ENCODE measurements around the gene CADM2.

The CADM2 gene

GRCh38 chr3:85360742-85361387 lies 402.1 kb downstream of the CADM2 start:
- H3K4me3 ChIP-seq (ENCODE audit: control insufficient read depth, low read depth, low read length), result no peak overlapping the region
- no peak for TF ChIP-seq CTCF (IDR thresholded peaks at IDR 0.05; ENCODE audit: control insufficient read depth, insufficient read depth, low read depth, low read length, missing control alignments)
- DNase-seq (ENCODE audit: low read depth), result no peak

GRCh38 chr3:85364296-85364909 lies 405.6 kb downstream of the CADM2 start:
- no peak for DNase-seq (ENCODE audit: low read depth)
- H3K4me3 ChIP-seq (ENCODE audit: control insufficient read depth, low read depth, low read length), result no peak overlapping the region
- no peak for TF ChIP-seq CTCF (IDR thresholded peaks at IDR 0.05; ENCODE audit: control insufficient read depth, insufficient read depth, low read depth, low read length, missing control alignments)

- DNase-seq (ENCODE audit: low read depth), result no peak
- no peak for TF ChIP-seq CTCF (IDR thresholded peaks at IDR 0.05; ENCODE audit: control insufficient read depth, insufficient read depth, low read depth, low read length, missing control alignments)
- no peak overlapping the region for H3K4me3 ChIP-seq (ENCODE audit: control insufficient read depth, low read depth, low read length)
Observed at GRCh38 chr3:85370341-85370740, 411.6 kb downstream of the CADM2 start.

GRCh38 chr3:85376131-85376530 lies 417.3 kb downstream of the CADM2 start:
- TF ChIP-seq CTCF (IDR thresholded peaks at IDR 0.05; ENCODE audit: control insufficient read depth, insufficient read depth, low read depth, low read length, missing control alignments), result no peak

GRCh38 chr3:85377115-85377514 lies 418.3 kb downstream of the CADM2 start:
- no peak overlapping the region for H3K4me3 ChIP-seq (ENCODE audit: control insufficient read depth, low read depth, low read length)
- no peak for DNase-seq (ENCODE audit: low read depth)
- TF ChIP-seq CTCF (IDR thresholded peaks at IDR 0.05; ENCODE audit: control insufficient read depth, insufficient read depth, low read depth, low read length, missing control alignments), result no peak

More at GRCh38 chr3:85376131-85376530, 417.3 kb downstream of the CADM2 start:
- DNase-seq (ENCODE audit: low read depth), result no peak
- no peak overlapping the region for H3K4me3 ChIP-seq (ENCODE audit: control insufficient read depth, low read depth, low read length)

GRCh38 chr3:85384372-85384771 lies 425.6 kb downstream of the CADM2 start:
- no peak for DNase-seq (ENCODE audit: low read depth)
- TF ChIP-seq CTCF (IDR thresholded peaks at IDR 0.05; ENCODE audit: control insufficient read depth, insufficient read depth, low read depth, low read length, missing control alignments), result no peak
- no peak overlapping the region for H3K4me3 ChIP-seq (ENCODE audit: control insufficient read depth, low read depth, low read length)
